Hematopoietic multipotent progenitor cell treated with erythropoietin and hydrocortisone succinate and interleukin-3 and kit ligand, for 6 days (in vitro differentiated cells): ENCODE measurements around the gene AKAP13.
A peak's percentile ranks its signal among the peaks of the same experiment; 100 is the strongest.
"Not testable (repeated sequence)": the region's sequence is repeated elsewhere in the genome, so short reads cannot be mapped to it uniquely, and the experiment has no call there.

Experiments used
- DNase-seq: peaks from one replicate; pipeline ENCODE4 v3.0.0-alpha.2; 2015

AKAP13 gene

GRCh38 chr15:85581495-85581894 is 201.1 kb downstream of the AKAP13 start:
- peak; percentile 43 for DNase-seq

DNA sequence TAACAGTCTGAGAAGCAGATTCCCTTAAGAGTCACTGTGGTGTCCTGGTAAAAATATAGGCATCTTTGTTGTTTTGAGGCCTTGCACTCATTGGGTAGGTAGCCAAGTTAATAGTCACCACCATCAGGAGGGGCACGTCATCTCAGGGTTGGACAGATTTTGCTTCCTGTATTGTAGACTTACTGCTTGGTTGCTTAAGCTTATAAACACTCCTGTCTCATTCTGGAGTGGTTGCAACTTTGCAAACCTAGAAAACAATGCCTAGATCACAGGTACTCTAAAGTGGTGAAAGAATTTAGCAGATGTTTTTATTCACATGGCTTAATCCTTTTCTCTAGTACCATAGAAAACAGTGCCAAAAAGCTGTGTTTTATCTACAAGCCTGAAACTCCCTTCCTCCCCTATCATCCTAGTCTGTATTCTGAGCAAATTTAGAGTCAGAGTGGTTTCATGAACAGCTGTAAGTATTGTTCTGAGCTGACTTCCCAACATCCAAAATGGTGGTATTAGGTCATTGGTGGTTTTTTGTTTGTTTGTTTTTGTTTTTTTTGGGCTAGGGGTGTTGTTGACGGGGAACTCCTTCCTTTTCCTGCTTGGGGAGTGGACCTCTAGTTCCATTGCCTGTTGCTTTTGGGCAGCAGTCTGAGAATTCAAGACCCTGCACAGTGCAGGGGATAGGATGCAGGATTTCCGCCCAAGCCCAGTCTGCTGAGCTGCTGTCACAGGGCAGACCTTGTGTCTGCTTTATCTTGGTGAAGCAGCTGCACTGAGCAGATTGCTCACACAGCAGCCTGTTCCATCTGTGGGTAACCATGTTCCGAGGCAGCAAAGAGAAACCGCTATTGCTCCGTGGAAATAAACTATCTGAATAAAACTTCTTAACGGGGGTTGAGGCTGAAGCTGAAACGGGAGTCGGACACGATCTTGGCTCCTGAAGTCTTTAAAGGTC is 202.0 kb downstream of the AKAP13 start:
- DNase-seq = peak; percentile 96

DNA sequence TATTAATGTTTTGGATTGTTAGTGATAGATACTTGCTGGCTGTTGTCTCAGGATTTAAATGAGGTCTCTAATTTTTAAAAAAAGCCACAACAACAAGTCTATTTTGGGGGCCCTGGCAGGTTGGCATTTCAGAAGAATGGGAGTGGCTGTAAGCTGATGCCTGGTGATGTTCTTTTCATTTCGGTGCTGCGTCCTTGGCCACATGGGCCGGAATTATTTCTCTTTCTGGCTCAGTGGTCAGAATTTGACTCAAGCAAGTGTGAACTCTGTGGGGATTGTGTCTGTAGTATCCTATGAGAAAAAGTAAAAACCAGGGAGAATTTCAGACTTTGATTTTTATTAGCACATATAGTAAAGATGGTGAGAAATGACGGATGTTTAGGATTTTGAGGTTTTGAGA is 203.0 kb downstream of the AKAP13 start:
- peak; percentile 45 for DNase-seq

DNA sequence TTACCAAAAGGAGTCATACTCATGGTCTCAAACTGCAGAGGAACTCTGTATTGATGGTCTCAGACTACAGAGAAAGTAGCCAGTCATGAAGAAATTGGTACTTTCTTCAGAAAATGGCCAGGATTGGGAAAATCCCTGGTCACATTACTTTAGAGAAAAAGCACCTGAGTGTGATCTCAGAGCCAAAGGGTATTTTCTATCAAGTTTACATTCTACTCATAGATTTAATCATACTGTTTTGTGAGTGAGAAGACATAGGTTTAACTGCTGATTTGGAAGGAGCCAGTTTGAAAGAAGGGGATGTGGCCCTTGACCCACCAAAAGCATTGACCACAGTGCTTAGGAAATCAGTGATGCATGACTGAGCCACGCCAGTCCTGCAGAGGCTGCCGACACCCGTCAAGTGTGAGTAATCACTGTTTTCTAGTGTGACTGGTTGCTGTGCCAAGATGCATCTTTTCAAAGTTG is 203.6 kb downstream of the AKAP13 start:
- DNase-seq = peak; percentile 43

GRCh38 chr15:85584872-85585271 is 204.5 kb downstream of the AKAP13 start:
- no peak for DNase-seq

DNA sequence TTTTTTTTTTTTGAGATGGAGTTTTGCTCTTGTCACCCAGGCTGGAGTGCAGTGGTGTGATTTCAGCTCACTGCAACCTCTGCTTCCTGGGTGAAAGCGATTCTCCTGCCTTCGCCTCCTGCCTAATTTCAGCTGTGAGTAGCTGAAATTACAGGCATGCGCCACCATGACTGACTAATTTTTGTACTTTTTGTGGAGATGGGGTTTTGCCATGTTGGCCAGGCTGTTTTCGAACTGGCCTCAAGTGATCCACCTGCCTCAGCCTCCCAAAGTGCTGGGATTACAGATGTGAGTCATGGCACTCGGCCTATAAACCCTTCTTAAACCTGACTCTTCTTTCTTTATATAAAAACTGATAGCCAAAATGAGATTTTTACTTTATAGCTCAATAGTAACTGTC is 205.8 kb downstream of the AKAP13 start:
- DNase-seq = not testable (repeated sequence)

- no peak for DNase-seq
Measured at GRCh38 chr15:85587707-85588411, 207.5 kb downstream of the AKAP13 start.

DNA sequence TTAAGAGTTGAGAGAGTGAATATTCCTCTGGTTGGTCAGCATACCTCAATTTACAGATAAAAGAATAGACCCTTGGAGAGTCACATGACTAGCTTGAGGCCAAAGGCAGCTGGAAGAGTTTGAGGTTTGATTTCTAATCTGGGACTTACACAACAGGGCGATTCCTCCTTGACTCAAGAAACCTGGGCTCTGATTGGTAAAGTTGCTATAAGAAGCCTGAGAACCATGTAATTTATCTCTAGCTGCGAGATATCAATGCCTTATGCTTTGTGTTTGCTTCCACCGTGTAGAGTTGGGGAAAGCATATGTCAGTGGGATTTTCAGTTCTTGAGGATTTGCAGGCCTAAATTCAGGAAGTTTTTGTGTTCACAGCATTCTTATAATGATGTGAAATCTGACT is 208.3 kb downstream of the AKAP13 start:
- peak; percentile 73 for DNase-seq

DNA sequence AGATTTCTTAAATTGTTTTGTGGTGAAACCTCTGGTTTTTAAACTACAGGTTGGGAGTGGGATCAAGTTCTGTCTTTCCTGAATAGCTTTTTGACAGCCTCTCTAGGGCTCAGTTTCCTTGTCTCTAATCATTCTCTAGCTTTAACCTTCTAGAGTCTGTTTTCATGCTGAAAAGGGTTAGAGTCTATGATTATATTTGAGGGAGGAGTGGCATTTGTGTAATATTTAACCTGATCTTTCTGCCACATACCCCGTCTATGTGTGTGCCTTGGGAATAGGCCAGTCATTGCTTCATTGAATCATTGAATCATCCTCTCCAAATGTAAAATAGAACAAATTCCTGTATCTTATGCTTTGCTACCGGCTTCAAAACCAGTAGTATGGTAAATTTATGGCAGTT is 209.4 kb downstream of the AKAP13 start:
- DNase-seq = no peak

- no peak for DNase-seq
Measured at GRCh38 chr15:85591622-85592021, 211.2 kb downstream of the AKAP13 start.

- DNase-seq = peak; percentile 26
Measured at GRCh38 chr15:85592148-85592547, 211.7 kb downstream of the AKAP13 start.

DNA sequence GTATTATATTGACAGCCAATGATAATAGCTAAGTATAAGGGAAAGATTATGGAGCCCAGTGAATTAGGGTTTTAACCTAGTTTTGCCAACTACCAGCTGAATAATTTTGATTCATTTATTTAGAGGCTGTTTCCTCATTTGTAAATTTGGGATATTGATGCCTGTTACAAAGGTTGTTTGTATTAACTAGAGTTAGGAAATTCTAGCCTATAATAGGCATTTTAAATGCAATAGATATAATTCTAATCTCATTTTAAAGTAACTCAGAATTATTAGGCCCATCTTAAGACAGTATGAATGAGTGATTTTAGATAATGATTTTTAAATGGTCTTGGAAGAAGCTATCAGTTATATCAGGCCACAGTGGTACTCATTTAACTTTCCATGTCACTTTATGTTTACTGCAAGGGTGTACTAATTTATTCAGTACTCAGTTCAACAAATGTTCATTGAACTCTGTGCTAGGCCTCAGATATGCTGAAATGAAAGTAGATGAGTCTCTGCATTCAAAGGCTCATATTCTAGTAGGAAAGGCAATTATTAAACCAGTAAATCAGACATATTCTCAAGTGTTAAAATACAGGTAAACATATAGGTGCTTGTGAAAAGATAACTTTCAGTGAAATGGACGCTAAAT is 213.5 kb downstream of the AKAP13 start:
- no peak for DNase-seq

DNA sequence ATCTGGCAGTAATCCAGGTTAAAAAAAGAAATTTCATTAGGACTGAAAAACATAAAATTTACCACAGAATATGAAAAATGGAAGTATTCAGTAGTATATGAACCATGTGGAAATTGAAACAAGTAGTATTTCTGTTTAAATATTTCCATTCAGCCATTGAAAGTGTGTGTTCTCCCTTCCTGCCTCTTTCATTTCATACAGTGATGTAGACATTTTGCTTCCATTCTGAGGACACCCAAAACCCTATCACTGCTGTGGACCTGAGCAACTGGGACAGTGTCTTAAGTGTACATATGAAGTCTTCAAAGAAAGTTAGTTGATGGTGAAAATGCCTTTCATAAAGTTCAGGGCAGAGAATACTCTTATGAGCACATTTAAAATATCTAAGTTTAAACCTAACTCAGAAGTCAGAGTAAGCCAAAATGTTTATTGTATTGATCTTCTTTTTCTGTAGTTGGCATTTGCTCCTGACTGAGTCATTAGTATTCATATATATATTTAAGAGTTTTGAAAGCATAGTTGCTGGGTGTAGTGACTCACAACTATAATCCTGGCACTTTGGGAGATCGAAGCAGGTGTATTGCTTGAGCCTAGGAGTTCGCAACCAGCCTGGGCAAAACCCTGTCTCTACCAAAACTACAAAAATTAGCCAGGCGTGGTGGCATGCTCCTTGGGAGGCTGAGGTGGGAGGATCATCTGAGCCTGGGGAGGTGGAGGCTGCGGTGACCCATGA is 215.6 kb downstream of the AKAP13 start:
- no peak for DNase-seq

- DNase-seq = no peak
Measured at GRCh38 chr15:85597155-85597815, 216.9 kb downstream of the AKAP13 start.

DNA sequence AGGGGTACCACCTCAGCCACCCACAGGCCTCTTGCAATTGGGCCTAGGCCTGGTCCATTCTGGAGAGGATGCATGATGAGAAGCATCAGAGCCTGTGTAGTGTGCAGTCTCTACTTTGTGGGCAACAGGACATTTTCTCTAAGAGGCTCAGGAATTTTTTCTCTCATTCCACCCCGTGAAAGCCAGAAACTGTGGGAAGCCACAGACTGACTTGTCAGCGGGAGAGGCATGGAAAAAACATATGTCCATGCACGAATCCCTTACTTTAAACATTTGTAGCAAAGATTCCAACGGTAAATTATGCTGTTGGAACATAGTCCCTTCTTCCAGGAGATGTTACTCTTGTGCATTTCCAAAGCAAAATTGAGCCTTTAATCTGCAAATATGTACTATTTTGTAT is 217.8 kb downstream of the AKAP13 start:
- no peak for DNase-seq

- no peak for DNase-seq
Measured at GRCh38 chr15:85598718-85599398, 218.5 kb downstream of the AKAP13 start.

DNA sequence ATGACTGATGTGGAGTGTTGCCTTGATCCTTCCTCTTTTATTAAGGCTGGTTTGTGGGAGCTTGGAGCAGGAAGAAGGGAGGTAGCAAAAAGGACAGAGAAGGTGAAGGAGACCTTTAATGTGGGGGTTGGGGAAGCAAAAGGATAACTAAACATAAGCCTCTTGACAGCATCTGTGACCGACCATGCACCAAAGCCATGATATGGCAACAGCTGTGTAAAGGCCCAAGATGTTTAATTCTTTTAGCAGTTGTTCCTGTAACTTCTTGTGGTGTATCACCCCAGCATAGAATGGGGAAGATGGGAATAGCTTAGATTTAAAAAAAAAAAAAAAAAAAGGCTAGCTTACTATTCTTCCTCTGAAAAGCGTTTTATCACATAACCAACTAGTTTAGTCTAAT is 219.6 kb downstream of the AKAP13 start:
- DNase-seq = no peak

- DNase-seq = no peak
Measured at GRCh38 chr15:85603160-85603559, 222.8 kb downstream of the AKAP13 start.

DNA sequence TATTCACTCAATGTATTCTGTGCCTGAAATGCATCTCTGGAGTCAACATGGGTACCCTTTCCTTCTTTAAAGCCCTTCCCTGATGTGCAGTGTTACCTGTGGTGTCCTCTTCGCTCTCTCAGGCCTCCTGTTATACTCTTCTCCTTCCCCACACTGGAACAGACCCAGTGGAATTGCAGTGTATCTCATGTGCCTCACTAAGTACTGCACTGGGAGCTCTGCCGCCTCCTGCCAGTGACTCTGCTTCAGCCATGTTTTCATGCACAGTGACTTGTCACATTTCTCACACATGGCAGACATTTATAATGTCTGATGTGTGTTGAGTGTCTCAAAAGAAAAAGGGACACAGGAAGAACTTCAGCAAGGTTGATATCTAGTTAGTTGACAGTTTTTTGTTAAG is 223.3 kb downstream of the AKAP13 start:
- DNase-seq = no peak

DNA sequence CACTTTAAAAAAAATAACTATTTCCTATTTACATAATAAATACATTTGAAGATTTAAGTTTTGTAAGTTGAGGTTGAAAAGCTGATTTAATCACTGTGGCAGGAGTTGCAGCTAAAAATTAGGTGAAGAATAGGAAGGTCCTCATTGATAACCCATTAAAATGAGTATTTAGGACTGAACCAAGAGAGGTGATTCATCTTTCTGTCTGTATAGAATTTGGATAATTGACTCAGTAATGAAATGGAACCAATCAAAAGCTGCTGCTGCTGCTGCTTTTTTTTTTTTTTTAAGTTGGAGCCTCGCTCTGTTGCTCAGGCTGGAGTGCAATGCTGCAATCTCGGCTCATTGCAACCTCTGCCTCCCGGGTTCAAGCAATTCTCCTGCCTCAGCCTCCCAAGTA is 223.8 kb downstream of the AKAP13 start:
- DNase-seq = no peak

- no peak for DNase-seq
Measured at GRCh38 chr15:85606738-85607137, 226.3 kb downstream of the AKAP13 start.
